HUDEP-2 (cell line): Measurements from ENCODE around the gene MICAL3.

ENCODE experiments used
- DNase-seq, 76 experiments: peaks; one replicate each; lab custom pipeline; 2025; ENCODE audit not compliant: unreplicated experiment in 76 of 76; lab: John Stamatoyannopoulos, UW

MICAL3 gene

GRCh38 chr22:17855572-17856290 is 168.6 kb downstream of the MICAL3 start:
- no peak for DNase-seq

DNA sequence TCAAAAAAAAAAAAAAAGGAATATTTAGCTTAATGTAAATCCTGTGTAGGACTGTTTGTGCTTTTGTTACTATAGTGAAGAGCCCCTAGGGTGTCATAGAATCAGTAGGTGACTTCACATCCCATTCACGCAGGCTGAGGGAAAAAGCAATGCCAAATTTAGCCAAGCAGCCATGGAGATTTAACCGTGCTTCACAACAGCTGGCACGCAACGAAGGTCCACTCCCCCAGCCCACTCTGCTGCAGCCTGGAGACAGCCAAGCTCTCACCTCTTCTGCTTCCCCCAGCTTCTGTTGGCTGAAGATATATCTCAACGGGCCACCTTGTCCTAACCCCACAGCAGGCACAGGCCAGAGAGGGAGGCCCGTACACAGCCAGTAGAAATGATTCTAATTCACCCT is 171.3 kb downstream of the MICAL3 start:
- DNase-seq = peak in 32 of 76 experiments; percentile 4 to 73 (median 31)

- no peak for DNase-seq
Measured at GRCh38 chr22:17851759-17852158, 172.6 kb downstream of the MICAL3 start.

- peak in 68 of 76 experiments; percentile 7 to 87 (median 55) for DNase-seq
Measured at GRCh38 chr22:17847360-17848078, 176.8 kb downstream of the MICAL3 start.

- no peak for DNase-seq
Measured at GRCh38 chr22:17846326-17846992, 177.9 kb downstream of the MICAL3 start.

GRCh38 chr22:17845790-17846189 is 178.6 kb downstream of the MICAL3 start:
- DNase-seq = no peak

DNA sequence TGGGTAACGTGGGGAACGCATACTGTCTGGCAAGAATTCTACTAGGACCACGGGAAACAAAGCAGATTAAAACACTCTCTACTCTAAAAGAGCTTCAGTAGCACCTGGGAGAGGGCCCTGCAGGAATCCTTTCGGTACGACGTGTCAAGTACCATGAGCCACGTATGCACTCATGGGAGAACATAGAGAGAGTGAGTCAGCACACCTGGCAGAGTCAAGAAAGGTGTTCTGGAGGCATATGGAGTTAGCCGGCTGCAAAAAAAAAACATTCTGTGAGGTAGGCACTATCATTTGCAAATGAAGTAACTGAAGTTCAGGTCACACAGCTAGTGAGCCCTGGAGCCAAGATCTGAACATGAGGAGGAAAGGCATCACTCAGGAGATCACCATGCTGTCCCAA is 179.0 kb downstream of the MICAL3 start:
- no peak for DNase-seq

GRCh38 chr22:17844150-17844549 is 180.2 kb downstream of the MICAL3 start:
- no peak for DNase-seq

GRCh38 chr22:17842386-17842785 is 182.0 kb downstream of the MICAL3 start:
- no peak for DNase-seq

DNA sequence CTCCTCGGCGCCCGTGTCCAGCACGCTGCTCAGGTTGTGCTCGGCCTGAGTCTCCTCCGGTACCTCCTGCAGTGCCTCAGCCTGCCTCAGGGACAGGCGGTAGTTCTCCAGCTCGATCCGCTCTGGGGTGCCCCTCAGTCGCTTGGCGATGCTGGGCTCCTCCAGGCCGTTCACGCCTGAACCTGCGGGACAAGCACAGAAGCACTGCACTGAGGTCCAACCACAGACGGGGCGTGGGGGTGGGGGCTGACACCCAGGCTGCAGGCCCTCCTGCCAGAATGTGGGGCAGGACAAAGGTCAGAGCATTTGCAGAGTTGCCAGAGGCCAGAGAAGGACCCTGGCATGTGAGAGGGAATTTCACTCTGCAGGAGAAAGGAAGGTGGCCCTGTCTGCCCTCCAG is 182.5 kb downstream of the MICAL3 start:
- no peak for DNase-seq

DNA sequence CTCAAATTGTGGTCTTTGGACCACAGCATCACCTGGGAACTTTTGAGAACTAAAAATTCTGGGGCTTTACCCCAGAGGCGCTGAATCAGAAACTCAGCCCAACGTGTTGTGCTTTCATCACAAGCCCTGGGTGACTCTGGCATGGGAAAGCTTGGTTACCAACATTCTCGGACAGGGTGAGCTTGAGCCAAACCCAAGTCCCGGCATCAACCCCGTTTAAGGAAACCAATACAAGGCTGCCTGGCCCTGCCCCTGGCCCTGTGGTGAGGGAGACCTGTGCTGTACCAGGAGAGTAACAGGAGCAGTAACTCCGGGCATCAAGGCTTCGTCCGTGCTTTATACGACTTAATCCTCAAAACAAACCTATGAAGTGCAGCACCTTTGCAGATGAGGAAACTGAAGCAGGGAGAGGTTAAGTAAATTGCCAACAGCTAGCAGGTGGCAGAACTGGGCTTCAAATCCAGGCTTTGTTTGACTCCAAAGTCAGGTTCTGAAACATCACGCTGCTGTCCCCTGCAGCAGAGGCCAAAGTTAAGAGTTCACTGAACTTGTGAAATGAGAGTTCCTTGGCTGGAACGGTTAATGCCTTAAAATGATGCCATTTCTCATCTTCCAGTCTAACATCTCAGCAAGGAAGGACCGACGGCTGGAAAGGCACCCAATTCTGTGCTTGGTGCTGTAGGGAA is 186.0 kb downstream of the MICAL3 start:
- DNase-seq = no peak

DNA sequence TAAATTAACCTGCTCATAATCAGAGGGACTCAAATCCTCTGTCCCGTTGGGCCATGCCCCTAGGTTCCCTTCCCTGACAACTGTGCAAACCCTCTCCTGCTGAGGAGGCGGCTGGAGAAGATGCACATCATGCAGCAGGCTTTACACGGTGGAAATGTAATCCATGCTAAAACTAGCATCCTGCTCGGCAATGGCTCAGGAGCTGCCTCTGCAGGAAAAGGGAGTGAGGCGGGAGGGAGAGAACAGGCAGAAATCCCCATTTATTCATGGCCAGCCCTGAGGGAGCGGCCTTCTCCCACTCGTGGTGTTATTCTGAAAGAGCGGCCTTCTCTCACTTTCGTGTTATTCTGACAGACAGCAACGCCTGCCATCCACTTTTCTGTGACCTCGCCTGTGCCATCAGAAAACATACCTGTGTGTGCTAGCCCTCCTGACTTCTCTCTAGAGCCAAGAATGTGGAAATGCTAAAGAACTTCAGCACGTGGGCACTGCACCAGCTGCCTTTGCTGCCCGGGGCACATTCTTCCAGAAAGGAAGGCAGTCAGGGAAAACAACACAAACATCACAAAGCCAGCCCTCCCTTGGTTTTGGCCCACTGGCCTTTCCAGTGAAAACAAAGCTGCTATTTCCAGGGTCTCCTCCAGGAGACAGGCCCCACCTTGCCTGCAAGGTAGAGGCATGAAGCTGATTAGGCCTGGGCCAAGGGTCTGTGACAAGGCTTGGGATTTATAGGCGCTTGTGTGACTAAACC is 187.2 kb downstream of the MICAL3 start:
- DNase-seq = no peak

DNA sequence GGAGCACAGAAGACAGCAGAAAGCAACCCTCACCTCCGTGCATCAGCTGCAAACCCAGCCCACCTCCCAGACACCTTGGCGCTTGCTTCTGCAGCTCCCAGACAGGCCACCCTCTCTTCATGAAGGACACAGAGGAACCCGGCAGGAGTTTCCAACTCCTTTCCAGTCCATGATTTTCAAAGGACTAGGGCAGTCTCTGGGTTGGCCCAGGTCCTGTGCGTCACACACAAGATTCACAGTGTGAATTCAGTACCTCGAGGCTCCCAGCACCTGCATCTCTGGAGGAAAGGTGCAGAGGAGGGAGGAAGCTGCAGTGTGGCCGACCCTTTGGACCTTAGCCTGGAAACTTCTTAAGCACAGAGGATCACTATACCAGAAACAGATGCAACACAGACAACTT is 189.1 kb downstream of the MICAL3 start:
- no peak for DNase-seq

DNA sequence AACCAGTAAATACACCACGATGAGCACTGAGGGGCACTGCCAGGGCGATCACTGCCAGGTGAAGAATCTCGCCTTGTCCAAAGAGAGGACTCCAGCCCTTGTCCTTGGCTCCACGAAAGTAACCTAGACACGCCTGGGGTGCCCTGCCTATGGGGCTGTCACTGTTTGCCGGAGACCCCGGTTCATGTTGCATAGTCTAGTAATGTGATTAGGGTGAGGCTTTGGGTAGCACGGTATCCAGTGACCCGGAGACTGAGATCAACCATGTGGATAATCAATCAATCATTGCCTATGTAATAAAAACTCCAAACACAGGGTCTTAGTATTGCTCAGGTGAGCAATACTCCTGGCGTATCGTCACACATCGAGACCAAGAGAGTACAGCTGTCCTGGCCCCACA is 190.9 kb downstream of the MICAL3 start:
- DNase-seq = no peak

DNA sequence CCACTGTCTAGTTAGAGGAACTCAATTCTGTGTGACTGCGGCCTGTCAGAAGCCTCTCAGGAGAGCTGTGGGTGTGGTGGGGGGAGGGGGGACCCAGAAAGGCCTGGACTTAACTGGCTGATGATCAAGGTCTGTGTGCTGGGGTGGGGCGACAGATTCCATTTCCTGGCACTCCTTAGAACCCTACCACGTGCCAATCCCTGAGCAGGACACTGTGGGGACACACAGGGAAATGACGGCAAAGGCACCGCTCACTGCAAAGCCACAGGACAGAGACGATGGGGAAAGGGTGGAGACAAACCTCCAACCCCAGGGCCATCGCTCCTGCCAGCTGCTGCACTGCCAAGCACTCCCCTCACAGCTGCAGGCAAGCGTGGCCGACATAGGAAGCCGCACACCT is 191.7 kb downstream of the MICAL3 start:
- no peak for DNase-seq

GRCh38 chr22:17831501-17832251 is 192.7 kb downstream of the MICAL3 start:
- no peak for DNase-seq

DNA sequence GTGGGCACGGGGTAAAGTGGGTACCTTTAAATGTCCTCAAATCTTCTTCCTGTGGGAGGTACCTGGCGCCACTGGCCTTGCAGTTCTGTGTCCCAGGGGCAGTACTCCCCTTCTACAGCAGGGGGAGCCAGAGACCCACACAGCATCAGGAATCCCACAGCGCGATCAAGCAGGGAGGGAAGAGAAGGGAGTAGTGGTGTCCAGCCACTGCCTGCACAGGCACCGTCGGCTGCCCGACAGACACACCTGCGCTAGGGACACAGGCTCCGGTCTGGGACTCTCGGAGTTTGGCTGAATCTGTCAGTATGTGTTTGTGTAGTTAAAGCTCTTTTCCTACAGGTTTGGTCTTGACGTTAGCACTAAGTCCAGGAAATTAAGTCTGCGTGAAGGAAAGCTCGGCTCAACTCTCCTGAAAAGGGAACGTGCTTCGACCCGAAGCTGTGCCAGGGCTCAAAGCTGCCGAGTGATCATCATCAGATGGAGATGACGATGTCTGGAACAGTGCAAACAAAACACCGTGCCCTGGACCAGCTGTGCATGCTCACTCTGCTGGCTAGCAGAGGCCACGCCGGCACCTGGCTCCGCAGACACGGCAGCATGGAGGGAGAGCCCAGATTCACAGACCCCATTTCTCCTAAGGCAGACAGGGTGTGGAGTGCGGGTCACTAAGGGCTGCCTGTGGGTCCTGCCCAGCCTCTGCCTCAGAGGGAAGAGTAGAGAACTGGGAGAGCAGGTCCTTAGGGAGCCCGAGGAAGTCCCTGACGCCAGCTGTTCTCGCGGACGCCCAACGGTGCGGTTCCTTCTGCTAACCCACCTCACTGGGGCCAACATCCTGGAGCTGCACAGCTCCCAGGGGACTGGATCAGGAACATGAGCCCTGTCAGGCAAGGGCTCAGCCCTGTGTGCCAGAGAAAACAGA is 194.1 kb downstream of the MICAL3 start:
- DNase-seq = peak in 73 of 76 experiments; percentile 5 to 86 (median 68)

GRCh38 chr22:17829695-17830042 is 194.7 kb downstream of the MICAL3 start:
- DNase-seq = no peak
